D341Med (cell line): ENCODE data around the gene SMIM21.

ENCODE experiments used
- DNase-seq: peaks from one replicate; pipeline ENCODE4 v3.0.0; 2012; ENCODE audit warnings: low spot score

The SMIM21 gene

DNA sequence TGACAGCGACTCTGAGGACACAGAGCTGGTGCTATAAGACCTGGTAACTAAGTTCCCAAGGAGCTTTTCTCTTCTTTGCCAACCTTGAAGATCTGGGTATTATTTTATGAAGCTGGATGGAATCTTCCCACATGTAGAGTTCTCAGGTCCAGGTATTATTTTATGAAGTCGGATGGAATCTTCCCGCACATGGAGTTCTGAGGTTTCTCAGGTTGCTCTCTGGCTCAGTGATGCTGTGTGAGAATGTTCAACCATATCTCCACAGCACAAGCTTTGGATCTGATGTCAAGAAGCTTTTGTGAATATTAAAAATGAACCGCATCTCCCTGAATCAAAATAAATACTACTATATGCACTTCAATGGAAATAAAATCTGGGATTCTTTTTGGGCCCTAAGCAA lies at the start of gene SMIM21:
TSS of gene SMIM21 (minus strand) at position 101 of the 400 bp plus-strand sequence. CDS start 140 bp downstream, outside the sequence.
- DNase-seq, result no peak

DNA sequence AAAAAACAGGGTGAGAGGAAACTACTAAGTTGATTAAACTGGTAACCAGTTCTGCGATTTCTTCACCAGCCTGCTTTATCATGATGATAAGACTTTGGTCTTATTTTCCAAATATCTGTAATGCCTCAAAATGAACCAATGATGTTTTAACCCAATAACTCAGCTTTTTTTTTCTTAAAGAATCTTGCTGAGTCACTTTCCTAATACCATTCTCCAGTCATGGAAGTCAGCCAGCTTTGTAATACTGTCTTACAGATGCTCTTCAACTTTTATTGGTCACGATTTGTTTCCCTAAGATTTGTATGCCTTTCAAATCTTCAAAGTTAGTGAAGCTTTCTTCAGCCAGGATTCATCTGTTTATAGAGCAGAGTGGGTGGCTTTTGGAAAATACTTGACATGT lies 47.7 kb upstream of the SMIM21 start:
- DNase-seq, result no peak

DNA sequence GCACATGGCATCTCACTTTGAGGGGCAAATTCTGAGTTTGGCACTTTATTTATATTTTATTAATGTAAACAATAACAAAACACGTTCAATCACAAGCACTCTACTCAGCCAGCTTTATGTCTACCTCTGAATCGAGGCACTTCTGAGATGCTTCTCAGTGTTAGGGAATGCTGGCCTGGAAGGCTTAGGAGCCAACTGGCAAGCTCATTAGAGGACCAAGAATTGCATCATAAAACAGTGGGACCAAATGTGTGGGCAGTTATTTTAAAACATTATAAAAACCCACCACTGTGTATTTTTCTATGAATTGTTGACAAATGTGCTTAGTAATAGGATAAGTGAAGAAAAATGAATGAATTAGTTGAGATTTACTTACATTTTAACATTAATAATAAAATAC lies 46.8 kb upstream of the SMIM21 start:
- no peak for DNase-seq

DNA sequence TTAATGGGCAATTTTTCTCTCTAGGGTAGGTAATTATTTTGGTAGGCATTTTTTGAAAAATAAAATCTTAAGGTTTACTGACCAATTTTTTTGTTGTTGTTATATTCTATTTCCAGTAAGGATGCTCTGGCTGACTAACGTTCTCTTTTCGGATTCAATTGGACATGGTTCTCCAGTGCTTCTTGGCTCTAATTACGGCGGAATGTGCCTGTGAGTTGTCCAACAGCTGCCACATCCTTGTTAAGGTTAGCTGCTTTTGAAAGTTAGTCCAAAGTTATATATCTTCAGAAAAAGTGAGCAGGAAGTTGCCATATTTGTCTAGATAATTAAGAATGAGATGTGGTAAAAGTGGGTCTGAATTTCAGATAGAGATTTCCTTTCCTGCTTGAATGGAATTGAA lies 45.8 kb upstream of the SMIM21 start:
- DNase-seq, result no peak

DNA sequence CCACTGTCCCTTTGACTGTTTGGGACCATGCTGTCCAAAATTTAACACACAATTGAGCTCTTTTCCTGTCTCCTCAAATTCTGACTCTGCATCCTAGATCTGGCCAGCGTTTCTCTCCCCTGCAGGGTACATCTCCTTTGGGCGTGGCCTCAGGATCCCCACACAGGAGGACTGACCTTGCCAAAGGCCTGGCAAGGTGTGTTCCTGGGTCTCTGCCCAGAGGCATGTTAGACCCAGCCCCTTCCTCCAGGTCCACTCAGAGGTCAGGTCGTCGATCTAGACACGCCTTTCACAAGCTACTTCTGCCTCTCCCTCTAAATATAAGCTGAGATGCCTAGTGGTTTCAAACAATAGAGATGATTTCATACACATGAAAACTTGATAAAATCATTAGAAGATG lies 45.4 kb upstream of the SMIM21 start:
- no peak for DNase-seq

DNA sequence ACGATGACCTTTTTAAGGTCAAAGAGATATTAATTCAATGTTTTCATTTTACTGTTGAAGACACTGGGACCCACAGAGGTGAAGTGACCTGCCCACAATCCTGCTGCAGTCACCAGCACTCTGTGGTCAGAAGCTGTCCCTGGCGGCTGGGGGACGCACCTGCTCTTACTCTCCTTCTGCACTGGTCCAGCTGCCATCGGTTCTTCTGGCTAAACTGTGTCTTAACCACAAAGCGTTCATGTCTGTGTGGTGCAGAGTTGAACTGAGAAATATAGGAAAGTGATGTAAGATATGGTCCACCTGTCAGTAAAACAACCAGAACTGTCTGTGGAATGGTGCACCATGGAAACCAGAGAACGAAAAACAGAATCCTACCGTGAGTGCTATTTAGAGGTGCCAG lies 44.9 kb upstream of the SMIM21 start:
- DNase-seq, result no peak

DNA sequence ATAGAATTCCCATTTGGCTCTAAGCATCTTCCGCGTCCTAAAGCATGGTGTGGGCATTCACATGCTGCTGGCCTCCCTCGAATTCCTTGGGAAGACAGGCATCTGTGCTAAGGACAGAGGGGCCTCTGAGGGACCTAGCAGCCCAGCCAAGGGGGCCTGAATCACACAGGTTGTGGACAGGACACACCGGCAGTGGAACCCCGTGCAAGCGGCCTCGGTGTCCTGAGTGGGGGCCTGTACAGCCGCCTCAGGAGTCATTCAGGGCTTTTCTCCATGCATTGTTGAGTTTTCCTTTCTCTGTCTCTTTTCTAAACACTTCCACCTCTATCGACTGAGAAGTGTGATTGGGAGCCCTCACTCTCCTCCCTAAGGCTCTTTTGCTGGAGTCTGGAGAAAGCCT lies 44.3 kb upstream of the SMIM21 start:
- DNase-seq, result no peak

DNA sequence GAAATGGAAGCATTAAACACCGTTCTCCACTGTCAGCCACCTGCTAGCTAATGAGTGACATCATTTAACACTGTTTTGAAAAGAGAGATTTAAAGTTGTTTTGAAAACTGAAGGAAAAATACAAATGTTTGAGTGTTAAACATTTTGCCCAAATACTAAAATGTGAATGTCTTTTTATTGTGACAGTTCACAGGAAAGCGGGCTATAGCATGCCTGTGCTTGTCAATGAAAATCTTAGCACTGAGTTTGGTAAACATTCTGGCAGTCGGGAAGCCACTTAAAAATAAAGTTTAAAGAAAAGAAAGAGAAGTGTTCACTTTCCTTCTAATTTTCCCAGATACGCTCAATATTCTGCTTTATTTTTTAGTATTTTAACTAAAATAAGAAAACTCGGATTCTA lies 40.3 kb upstream of the SMIM21 start:
- no peak for DNase-seq

DNA sequence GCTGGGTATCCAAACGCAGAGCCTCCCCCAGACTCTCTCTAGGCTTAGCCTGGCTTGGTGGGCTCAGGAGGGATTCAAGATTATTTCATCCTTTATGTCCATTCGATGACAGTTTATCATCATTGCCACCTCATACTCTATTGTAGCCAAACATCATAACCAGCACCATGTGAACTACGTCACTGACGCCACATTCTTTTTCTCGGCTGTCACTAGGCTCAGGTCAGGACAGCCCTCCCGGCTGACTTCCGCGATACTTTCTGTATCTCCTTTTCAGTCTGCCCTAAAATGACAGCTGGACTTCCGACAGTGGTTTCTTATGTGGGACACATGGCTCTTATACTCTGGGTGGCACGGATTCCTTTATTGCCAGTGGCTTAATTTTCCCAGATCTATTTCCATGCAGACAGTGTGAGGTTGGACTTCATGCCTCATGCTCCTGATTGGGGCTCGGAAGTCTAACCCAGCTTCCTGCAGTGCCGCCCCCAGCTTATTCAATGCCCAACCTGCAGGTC lies 39.8 kb upstream of the SMIM21 start:
- no peak for DNase-seq

DNA sequence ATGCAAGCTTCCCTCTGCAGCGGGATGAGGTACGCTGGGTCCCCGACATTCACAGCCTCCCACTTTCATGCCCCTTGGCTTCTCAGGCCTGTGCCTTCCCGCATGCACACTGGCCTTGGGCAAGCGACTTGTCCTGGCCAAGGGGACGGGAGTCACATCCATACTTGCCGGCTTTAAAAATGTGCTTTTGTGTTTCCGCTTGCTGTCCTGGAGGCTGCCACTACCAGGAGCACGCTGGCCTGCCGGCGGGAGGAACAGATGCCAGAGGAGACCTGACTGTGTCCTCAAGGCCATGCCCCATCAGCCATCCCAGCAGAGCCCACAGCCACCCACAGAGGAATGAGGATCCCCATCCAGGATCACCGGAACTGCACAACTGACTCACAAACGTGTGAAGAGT lies 36.9 kb upstream of the SMIM21 start:
- DNase-seq, result no peak

DNA sequence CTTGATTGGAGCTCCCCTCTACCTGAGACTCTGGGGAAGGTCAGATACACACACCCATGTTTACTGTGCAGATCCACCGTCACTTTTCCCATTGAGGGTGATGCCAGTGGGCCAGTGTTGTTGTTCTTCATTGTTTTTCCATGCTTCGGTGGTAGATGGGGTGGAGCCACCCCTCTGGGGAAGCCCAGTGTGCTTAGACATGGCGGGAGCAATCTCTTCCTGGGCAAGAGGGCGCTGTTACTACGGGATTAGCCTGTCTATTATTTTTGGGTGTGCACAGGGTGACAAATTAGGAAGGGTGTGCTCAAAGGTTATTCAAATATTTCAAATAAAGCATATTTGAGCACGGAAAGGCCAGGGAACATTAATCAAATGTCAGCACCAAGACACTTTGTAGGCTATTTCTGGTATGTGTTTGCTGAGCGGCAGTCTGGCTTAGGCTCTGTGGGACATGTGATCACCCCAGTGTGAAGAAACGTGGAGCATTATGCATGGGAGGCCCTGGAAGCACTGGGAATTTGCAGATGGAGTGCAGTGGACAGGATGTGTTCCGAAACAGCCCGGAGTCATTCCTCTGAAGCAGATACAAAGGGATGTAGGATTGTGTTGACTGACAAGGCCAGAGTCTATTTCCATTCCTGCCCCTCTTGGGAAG lies 34.8 kb upstream of the SMIM21 start:
- DNase-seq, result no peak

DNA sequence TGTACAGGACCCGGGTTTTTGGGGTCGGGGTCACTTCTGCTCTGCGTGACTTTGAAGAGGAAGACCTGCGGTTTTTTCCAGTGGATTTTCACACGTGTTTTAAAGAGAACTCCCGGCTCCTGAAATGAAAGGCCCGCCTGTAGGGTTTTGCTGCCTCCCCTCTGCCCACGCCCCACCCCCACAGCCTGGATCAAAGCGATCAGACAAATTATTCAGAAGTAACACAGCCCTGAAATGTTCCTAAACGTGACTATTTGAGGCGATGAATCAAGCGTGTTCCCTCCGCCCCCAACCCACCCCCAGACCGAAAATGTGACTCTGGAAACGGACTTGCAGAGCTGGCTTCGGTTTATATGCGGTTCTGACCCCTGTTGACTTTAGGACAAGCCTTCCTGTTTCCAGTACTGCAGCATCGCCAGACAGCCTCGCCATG lies 28.7 kb upstream of the SMIM21 start:
- no peak for DNase-seq

DNA sequence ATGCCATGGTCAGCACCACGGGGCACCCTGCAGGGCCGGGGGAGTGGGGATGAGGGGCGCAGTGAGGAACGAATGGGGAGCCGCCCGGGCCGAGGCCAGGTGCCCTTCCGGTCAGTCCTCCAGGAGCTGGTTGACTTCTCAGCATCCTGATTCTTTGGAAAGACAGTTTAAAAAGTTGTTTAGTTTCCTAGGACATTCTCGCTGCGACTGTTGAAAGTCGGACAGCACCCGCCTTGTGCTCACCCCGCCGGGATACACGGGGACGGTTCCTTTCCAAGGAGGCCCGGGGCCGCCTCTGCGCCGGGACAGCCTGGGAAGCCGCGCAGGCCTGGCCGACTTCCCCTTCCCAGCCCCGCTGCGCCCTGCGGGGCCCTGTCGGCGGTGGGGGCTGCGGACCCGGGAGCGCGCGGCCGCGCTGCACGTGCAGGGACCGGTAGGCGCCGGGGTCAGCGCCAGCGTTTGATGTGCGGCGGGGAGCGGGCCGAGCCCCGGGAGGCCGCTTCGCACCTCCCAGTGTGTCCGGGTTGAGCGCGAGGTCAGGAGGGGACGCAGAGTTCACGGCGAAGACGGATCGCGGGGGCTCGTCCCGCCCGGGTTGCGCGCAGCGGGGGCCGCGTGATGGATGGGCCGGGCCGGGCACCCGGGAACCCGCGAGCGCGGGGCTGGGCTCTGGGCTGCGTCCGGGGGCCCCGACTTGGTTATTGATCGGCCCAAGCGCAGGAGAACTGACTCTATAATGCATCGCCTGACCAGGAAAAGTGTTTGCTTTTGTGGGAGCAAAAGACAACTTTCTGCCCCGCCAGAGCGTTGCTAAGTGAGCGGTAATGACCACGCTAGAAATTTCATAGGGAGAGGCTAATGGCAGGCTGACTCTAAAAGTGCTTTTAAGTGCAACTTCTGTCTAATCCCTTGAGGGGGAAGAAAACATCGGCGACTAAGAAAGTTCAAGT lies 28.0 kb upstream of the SMIM21 start:
- no peak for DNase-seq

DNA sequence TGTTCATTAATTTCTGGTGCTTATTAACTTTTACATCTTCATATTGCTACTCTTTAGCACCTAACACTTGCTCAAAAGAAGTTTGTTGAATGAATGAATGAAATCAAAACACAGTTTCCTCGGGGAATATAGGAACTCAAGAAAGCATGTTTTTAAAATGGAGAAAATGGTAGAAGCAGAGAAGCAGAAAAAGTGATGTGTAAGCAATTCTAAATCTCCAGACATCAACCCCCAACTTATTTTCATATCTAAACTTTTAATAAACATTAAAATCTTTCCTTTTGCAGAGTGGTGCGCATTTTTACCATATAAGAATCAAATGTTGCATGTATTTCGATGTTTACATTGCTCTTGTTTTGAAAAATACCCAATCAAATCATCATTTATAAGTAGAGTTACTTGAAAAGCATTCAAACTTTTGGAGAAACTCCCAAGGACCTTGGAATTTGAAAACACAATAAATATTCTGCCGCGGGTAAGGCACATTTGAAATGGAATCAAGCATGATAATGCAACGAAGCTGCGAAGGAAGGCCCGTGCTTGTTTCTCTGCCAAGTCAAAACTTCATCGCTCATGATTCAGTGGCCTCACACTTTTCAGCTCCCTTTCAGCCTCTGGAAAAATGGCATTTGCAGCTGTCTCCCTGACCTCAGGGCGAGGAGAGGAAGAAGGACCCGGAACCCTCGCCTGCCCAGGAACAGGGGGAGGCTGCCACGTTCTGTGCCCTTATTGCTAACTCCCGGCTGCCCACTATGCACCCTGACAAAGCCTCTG lies 26.7 kb upstream of the SMIM21 start:
- no peak for DNase-seq

DNA sequence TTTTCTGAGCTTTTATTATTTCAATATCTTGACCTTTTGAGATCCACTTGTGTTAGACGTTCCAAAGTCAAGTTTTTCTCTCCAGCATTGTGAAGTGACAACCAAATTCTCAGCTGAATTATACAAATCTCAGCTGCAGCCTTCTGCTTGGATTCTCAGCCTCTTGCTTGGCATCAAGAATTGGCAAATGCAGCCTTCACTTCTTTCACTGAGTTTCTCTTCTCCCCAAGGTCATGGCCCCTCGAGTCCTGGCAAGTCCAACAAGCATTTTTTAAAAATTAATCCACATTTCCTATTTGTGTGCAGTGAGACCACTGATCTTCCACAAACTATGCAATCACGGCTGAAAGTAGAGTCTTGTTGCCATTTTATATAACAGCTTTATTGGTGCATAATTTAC lies 23.4 kb upstream of the SMIM21 start:
- DNase-seq, result no peak

DNA sequence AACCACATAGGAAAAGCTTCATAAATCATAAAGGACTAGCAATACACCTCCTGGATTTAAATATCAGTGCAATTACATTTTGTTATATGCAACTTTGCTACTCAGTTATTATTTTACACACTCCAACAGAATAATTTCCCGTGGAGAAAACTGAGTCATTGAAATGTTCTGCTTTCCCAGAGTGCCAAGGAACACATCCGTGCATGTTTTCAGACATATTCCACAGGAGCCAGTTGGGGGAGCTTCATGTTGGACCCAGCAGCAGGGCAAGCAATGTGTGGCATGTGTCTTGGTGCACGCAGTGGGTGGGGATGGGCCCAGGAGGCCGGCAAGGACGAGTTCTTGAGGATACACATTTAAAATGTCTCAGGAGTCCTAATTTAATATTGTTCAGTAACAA lies 14.4 kb upstream of the SMIM21 start:
- DNase-seq, result no peak

DNA sequence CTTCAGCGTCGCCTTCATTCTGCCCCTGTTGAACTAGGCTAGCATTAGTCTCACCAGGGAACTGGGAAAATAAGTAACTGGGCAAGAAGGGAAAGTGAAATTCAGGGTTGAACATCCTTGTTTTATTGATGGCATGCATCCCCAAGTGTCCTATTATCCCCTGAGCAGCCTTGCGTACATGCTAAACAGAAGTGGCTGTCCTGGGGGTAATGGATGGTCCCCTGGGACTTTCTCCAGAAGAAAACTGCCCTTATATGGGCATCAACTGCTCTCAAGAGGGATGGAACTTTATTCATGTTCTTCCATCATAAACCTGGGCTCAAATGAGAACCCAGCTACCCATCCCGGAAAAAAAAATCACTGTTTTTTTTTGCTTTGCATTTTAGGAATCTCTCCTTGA lies 11.8 kb upstream of the SMIM21 start:
- DNase-seq, result no peak

DNA sequence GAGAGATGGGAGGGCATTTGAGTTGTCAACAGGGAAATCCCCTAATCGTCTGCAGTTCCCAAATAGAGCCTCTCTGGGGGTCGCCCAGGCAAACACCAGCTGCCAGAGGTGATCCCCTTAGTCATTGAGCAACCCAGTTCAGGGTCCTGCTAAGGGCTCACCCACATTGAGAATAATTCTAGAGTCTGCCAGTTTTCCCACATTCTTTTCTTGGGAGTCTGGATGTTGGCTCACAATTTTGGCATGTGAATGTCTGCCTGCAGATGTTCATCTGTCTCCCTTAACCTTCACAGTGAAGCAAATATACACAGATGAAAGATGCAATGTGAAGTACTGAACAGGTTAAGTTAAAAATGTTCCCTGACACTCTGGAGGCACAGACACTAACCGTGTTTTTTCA lies 11.4 kb upstream of the SMIM21 start:
- no peak for DNase-seq

DNA sequence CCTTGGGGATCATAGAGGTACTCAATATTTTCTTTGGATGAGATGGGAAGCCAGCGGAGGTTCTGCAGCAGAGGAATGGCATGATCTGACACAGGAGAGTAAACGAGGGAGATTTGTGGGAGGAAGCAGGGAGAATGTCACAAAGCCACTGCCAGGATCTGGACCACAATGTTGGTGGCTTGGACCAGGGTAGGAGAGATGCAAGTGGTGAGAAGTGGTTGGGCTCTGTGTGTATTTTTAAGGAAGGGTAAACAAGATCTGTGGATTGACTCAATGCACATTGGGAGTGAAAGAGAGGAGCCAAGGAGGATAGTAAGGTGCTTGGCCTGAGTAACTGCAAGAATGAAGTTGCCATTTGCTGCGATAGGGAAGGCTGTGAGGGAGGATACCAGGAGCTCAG lies 10.5 kb upstream of the SMIM21 start:
- DNase-seq, result no peak

DNA sequence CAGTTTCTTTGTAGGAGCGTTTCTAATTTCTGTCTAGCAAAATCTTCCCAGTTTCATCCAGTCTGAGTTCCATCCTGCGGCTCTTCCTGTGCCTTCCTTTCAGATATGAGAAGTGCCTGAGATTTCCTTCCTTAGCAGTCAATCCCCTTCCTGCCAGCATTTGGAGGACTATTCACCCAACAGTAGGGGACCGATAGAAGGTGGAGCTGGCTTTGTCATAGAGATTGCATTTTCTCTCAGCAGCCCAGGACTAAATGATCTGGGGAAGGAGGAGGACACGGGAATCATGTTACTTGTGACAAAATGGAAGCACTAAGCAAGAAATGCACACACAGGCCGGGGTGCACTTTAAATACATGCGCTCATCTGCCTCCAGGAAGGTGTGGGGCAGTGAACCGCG lies 5.6 kb upstream of the SMIM21 start:
- DNase-seq, result no peak

DNA sequence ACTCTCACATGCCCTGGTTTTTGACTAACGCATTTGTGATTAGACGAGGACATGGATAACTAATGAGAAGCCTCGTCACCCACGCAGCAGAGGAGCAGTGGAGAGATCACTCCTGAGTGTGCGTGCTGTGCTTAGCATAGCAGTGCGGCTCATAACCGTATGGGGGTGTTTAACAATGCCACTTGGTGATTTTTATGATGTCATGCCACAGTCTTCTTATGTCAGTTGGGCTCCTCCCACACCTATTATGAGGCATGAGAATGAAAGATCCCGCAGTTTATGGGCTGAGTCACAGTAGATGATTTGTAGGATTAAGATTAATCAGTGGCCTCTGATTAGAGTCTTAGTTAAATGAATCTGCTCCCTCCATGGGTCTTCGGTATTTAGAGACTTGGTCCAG lies 2.5 kb upstream of the SMIM21 start:
- no peak for DNase-seq

DNA sequence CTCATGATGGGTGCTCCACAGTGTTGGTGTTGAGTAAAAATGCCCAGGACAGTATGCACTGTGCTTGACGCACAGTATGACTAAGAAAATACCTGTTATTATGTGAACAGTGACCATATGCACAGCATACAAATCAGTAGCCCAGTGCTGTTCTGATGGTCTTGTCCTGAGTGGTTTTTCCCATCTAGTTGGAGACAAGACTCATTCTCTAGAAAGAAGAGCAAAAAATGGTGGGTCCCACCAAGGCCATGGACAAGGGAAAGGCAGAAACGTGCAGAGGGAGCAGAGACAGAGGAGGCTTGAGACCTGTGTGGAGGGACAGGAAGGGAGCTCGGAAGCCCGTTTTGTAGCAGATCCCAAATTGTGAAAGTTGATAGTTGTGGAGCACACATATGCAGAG lies 987 bp upstream of the SMIM21 start:
- DNase-seq, result no peak
